Stimulated activated CD8-positive, alpha-beta memory T cell treated with anti-CD3 and anti-CD28 coated beads, Interleukin-7, amount 100 ng/mL, for 1 hour (primary cell): Measurements from ENCODE around the gene SLC36A3.
"Not testable (repeated sequence)": the region's sequence is repeated elsewhere in the genome, so short reads cannot be mapped to it uniquely, and the experiment has no call there.

Experiments used
- DNase-seq, 2 donors: peaks; one replicate each; pipeline ENCODE4 v3.0.0-alpha.2; 2020; ENCODE audit warnings: low read depth in 2 of 2

SLC36A3 gene

GRCh38 chr5:151239237-151239861, 64.2 kb downstream of the SLC36A3 start:
- peak in 1 of 2 donors; percentile 36 for DNase-seq

DNA sequence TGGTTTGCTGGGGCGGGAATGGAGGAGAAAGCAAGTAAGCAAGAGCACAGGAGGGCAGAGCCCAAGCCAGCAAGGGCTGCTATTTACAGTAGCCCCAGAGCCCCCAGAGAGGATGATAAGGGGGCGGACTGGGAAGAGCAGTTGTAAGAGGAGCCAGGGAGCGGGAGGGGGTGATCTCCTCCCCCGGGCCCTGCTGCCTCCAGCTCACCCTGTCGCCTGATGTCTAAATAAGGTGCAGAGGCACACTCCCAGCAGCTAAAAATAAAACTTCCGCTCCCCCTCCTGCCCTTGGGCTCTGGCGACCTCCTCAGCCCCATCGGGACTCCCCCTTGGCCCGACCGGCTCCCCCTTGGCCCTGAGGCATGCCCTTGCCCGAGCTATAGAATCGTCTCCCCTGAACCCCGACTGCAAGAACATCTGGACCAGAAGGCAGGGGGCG, 65.2 kb downstream of the SLC36A3 start:
- DNase-seq = no peak

DNA sequence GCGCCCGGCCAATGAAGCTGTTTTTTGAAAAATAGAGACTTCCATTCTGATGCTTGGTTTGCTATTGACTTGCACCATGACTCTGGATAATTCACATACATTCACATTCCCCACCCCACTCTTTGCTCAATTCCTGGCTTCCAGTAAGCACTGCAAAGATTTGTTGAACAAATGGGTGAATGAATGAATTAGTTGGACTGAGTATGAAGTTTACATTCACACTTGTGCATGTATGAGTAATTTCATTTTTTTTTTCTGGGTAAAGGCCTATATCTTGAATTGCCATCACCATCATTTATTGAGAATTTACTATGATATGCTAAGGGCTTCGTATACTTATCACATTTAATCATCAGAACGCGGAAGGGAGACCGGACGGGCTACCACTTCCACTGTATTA, 65.9 kb downstream of the SLC36A3 start:
- DNase-seq = no peak

DNA sequence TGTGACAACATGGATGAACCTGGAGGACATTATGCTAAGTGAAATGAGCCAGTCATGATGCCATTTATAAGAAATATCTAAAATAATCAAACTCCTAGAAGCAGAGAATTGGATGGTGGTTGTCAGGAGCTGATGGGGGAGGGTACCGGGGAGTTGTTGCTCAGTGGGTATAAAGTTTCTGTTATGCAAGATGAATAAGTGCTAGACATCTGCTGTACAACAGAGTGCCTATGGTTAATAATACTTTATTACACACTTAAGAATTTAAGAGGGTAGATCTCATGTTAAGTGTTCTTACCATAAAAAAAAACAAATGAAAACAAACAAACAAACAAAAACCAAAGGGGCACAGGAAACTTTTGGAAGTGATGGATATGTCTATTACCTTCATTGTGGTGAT, 66.7 kb downstream of the SLC36A3 start:
- no peak for DNase-seq

DNA sequence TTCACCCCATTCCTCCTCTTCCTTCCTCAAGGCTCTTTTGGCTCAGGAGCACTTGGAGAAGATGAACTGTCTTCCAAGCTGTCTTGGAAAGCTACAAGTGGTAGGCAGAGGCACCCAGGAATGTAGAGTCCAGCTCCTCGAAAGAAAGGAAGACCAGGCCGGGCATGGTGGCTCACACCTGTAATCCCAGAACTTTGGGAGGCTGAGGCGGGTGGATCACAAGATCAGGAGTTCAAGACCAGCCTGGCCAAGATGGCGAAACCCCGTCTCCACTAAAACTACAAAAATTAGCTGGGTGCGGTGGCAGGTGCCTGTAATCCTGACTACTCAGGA, 68.4 kb downstream of the SLC36A3 start:
- not testable (repeated sequence) for DNase-seq

DNA sequence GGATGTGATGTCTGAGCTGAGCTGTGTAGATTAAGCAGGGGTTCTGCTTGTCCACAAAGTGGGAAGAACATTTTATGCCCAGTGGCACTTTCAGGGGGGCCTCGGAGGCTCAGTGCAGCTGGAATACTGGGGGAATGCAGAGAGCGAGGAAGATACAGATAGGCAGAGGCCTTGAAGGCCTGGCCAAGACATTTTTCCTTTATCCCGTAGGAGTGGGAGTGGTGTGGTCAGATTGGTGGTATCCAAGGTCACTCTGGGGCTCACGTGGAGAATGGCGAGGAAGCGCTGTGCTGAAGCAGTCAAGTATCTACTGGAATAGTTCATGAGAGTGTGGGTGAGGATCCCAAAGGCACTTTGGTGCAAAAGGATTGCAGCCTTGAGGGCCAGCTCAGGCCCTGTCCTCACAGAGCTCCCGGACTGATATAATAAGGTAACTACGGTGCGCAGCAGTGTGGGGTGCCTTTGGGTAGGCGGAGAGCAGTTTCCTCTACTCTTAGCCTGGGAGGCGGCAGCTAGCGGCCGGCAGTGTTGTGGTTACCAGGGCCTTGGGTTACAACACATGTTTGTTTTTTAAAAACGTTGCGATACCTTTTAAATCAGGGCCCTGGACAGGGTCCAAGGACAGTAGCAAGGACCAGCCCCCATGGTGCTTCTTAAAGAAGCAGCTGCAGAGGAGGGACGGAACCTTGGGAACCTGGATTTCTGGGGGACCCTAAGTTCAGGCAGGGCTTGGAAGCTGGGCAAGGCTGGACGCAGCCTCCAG, 68.9 kb downstream of the SLC36A3 start:
- no peak for DNase-seq

DNA sequence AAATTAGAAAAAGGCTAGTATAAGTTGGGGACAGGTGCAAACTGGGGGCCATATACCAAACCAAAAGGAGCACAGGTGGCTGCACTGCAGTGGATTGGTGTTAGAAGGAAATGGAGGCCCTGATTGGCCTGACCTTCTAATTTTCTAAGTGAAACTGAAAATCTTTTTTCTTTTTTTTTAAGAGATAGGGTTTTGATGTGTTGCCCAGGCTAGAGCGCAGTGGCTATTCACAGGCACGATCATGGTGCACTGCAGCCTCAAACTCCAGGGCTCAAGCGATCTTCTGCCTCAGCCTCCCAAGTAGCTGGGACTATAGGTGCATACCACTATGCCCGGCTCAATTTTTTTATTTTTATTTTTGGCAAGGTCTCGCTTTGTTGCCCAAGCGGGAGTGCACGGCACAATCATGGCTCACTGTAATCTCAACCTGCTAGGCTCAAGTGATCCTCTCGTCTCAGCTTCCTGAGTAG, 69.9 kb downstream of the SLC36A3 start:
- DNase-seq = no peak

- no peak for DNase-seq
Observed at GRCh38 chr5:151231359-151231758, 72.2 kb downstream of the SLC36A3 start.

GRCh38 chr5:151230048-151230680, 73.4 kb downstream of the SLC36A3 start:
- no peak for DNase-seq

DNA sequence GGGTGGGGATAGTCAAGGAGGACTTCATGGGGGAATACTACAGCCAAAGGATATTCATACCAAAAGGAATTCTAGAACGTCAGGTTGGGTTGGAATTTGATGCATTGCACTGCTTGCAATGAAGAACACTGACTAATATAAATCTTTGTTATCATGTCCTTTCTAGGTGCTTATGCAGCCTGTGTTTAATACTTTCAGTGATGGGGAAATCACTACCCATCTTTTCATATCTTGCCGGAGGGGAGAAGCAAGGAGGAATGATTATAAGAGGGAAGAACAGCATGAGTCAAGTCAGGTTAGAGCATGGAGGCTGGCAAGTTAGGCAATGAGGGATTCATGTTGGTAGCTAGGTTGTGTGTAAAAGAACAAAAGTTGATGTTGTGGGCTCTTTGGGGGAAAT, 74.6 kb downstream of the SLC36A3 start:
- DNase-seq = no peak

DNA sequence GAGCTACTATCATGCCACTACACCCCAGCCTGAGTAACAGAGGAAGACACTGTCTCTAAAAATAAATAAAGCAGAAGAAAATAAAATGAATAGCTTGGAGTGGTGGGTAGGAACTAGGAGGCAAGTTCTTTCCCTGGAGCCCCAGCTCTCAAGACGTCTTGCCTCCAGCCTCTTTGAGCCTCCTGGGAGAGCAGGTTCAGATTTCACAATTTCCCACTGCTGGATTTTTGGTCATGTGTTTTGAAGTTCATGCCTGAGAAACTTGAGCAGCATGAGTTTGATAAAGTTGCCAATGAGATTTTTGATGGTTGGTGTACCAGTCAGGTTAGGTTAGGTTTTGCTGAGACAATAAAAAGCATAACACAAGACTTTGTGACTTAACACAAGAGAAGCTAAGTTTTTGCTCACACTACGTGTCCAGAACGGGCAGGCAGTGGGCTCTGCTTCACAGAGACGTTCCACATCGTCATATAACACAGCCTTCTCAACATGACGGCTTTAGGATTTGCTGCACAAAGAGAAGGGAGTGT, 75.6 kb downstream of the SLC36A3 start:
- no peak for DNase-seq
